C4-2B (cell line): Measurements from ENCODE around the gene PBLD.

Experiments used
- CTCF ChIP-seq: fragments of 450-650 bp; conservative IDR thresholded peaks from 2 replicates; pipeline ENCODE4 v1.5.1; 2017; ENCODE audit warnings: mild to moderate bottlenecking
- ZFX ChIP-seq: fragments of 450-650 bp; IDR thresholded peaks from 2 replicates; pipeline ENCODE4 v1.6.1; 2017

GRCh38 chr10:68247931-68248330 lies 84.8 kb downstream of the PBLD start:
- TF ChIP-seq CTCF: no peak
- TF ChIP-seq ZFX: no peak
